Measurements from ENCODE around the gene CLASRP. TPM values are rescaled to one million over a fixed set of nuclear protein-coding genes. Genes with fewer than 3 reads are reported as not detected.

CLASRP gene
- total and polyA plus RNA-seq, 2 of the 8 experiments (the other 6 are each of a cell fraction or from before 2014, with no cell fraction given): 22.3 to 71.7 TPM

DNA sequence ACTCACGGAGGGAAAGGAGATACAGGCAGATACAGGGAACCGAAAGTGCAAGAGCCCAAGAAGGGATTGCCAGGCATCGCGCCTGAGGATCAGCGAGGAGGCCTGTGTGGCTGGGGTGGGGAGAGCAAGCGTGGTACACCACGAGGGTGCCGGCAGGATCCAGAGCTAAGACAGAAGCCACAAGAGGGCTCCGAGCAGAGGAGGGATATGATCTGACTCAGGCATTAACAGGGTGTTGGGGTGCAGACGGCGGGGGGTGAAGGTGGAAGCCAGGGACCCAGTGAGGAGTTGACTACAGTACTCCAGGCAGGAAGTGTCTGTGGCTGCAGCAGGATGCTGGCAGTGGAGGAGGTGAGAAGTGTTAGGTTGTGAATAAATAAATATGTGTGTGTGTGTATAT lies 48.7 kb downstream of the CLASRP start:
- Histone ChIP-seq H2BK5ac (ENCODE audit: low read depth, low read length) (no peak overlapping the region; the same call in 1 of the 2 replicates), H4K5ac (ENCODE audit: insufficient read length, low read depth, low read length) (no peak overlapping the region), H4K20me1 (replicated peaks in 1 of 2; ENCODE audit: control insufficient read depth in 1 of 2, insufficient read depth in 2 of 2, low read length in 2 of 2) (peaks cover 0 to 5% of the 10 kb centered on the region in 2 experiments), H2BK12ac (ENCODE audit: low read depth, low read length) (no peak overlapping the region), H3K79me1 (ENCODE audit: low read depth, low read length) (peaks cover 4% of the 10 kb centered on the region), H3K4ac (replicated peaks; ENCODE audit: insufficient read length, low read depth, low read length) (no peak overlapping the region), H2BK120ac (replicated peaks; ENCODE audit: low read depth, low read length) (no peak overlapping the region), H3K27ac (ENCODE audit: low read depth, low read length) (no peak overlapping the region), H3K23ac (ENCODE audit: insufficient read length) (no peak overlapping the region), H2AFZ (ENCODE audit: low read length) (no peak overlapping the region), H2AK5ac (ENCODE audit: low read depth, low read length) (no peak overlapping the region), H3K14ac (ENCODE audit: insufficient read length) (no peak overlapping the region), H3K4me3 (ENCODE audit: extremely low read depth in 1 of 4, insufficient read depth in 2 of 4, low read depth in 3 of 4, low read length in 4 of 4) (no peak overlapping the region), H4K8ac (ENCODE audit: extremely low read depth, insufficient read depth, low read length) (no peak overlapping the region), H3K18ac (ENCODE audit: extremely low read depth, low read length) (no peak overlapping the region), H3K9me3 (ENCODE audit: insufficient read depth in 2 of 2, low read depth in 1 of 2, low read length in 1 of 2) (no peaks in the 10 kb centered on the region), H2BK15ac (ENCODE audit: low read length) (no peak overlapping the region), H3K36me3 (ENCODE audit: control insufficient read depth in 2 of 4, insufficient read depth in 4 of 4, low read length in 3 of 4) (peaks cover 4 to 26% (median 5%) of the 10 kb centered on the region in 4 experiments; a peak in 5 of 8 replicates), H3K23me2 (ENCODE audit: low read depth, low read length) (peaks cover 10% of the 10 kb centered on the region), H3K9ac (replicated peaks in 1 of 4; ENCODE audit: extremely low read depth in 1 of 4, low read depth in 3 of 4, low read length in 3 of 4) (no peak overlapping the region; a peak in 1 of 7 replicates), H4K91ac (replicated peaks; ENCODE audit: insufficient read length, low read length) (no peak overlapping the region), H3K56ac (replicated peaks; ENCODE audit: insufficient read length, low read depth, low read length) (no peak overlapping the region), H3K79me2 (ENCODE audit: control insufficient read depth in 1 of 2, insufficient read depth in 2 of 2, low read length in 2 of 2) (peaks cover 0 to 29% of the 10 kb centered on the region in 2 experiments; a peak in 3 of 4 replicates), H2BK20ac (ENCODE audit: low read length) (no peak overlapping the region), H3K27me3 (replicated peaks in 1 of 4; ENCODE audit: control insufficient read depth in 3 of 4, extremely low read depth in 1 of 4, insufficient read depth in 3 of 4, low read length in 3 of 4) (no peaks in the 10 kb centered on the region), H3K4me2 (ENCODE audit: insufficient read depth in 1 of 2, low read depth in 2 of 2, low read length in 2 of 2) (no peak overlapping the region), H3K4me1 (replicated peaks in 1 of 4; ENCODE audit: control insufficient read depth in 3 of 4, insufficient read depth in 4 of 4, low read length in 3 of 4) (peaks cover 2 to 12% (median 7%) of the 10 kb centered on the region in 4 experiments; a peak in 6 of 7 replicates)
- POLR2A ChIA-PET (ENCODE audit: partially characterized antibody): interaction anchor here (0.6 to 1.7 kb wide), 12 partner anchors 9 to 379 kb away, joined by 3 to 5 read pairs (median 3); partner anchors contain the start of genes GEMIN7 and ZNF296
- TF ChIP-seq, protein P1, sequence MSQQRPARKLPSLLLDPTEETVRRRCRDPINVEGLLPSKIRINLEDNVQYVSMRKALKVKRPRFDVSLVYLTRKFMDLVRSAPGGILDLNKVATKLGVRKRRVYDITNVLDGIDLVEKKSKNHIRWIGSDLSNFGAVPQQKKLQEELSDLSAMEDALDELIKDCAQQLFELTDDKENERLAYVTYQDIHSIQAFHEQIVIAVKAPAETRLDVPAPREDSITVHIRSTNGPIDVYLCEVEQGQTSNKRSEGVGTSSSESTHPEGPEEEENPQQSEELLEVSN (IDR thresholded peaks at IDR 0.05): no peak
- peak; percentile 36; the same call in 1 of the 2 replicates for TF ChIP-seq POLR2AphosphoS5 (IDR thresholded peaks at IDR 0.05; ENCODE audit: low read depth, low read length)
- FAIRE-seq (no peak), DNase-seq (ENCODE audit: low read depth in 1 of 2, low spot score in 2 of 2) (no peak)
- WGBS, 2 experiments (ENCODE audit: extremely low coverage in 1 of 2, insufficient coverage in 1 of 2, insufficient read length in 1 of 2, insufficient replicate concordance in 2 of 2, low coverage in 1 of 2, low lambda C conversion rate in 2 of 2, missing lambda C conversion rate in 1 of 2): 91% methylated on average over 11 of the region's 11 CpGs; no CpG with 5 or more reads in 1 of the 2 experiments
- CTCF ChIA-PET (ENCODE audit: partially characterized antibody): interaction anchor here (1.2 to 2.7 kb wide), 3 partner anchors 9 to 49 kb away, joined by 3 to 13 read pairs (median 4); partner anchors contain the start of genes CLASRP and GEMIN7

Data from H1 (cell line).